HG03175 (cell line): ENCODE measurements around the gene AGRN.
"Not testable (repeated sequence)": the region's sequence is repeated elsewhere in the genome, so short reads cannot be mapped to it uniquely, and the experiment has no call there.

ENCODE experiments used
- ATAC-seq: cut with Tn5 transposase; IDR thresholded peaks from one replicate; pipeline ENCODE4 v1.9.1; 2021; ENCODE audit warnings: mild to moderate bottlenecking, moderate library complexity; ENCODE audit not compliant: unreplicated experiment

AGRN gene

DNA sequence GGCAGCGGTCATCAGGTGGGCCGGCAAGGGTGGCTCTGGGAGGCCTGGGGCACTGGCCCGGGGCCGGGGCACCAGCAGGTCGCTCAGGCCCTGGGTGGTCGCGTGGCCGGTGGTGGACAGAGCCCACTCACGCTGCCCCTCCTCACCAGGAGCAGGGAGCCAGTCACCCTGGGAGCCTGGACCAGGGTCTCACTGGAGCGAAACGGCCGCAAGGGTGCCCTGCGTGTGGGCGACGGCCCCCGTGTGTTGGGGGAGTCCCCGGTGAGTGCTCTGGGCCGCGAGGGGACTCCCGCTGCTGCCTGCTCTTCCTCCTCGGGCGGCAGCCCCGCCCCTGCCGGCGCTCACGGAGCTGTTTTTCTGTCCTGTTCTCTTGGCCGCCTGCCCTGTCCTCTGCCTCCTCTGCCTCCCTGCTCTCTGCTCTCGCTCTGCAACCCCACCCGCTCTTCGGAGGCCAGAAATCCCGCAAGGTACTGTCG, 30.7 kb downstream of the AGRN start:
- ATAC-seq, result no peak

DNA sequence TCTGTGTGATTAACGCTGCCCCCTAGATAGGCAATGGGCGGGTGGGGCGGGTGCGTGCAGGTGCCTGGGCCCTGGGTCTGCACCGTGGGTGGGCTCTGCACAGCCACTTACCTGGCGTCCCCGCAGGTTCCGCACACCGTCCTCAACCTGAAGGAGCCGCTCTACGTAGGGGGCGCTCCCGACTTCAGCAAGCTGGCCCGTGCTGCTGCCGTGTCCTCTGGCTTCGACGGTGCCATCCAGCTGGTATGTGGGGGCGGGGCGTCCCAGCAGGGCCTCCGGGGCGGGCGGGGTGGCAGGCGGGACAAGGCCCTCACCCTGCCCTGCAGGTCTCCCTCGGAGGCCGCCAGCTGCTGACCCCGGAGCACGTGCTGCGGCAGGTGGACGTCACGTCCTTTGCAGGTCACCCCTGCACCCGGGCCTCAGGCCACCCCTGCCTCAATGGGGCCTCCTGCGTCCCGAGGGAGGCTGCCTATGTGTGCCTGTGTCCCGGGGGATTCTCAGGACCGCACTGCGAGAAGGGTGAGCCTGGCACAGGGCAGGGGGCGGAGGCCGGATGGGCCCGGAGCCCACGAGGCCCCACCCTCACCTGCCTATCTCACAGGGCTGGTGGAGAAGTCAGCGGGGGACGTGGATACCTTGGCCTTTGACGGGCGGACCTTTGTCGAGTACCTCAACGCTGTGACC, 31.3 kb downstream of the AGRN start:
- no peak for ATAC-seq

DNA sequence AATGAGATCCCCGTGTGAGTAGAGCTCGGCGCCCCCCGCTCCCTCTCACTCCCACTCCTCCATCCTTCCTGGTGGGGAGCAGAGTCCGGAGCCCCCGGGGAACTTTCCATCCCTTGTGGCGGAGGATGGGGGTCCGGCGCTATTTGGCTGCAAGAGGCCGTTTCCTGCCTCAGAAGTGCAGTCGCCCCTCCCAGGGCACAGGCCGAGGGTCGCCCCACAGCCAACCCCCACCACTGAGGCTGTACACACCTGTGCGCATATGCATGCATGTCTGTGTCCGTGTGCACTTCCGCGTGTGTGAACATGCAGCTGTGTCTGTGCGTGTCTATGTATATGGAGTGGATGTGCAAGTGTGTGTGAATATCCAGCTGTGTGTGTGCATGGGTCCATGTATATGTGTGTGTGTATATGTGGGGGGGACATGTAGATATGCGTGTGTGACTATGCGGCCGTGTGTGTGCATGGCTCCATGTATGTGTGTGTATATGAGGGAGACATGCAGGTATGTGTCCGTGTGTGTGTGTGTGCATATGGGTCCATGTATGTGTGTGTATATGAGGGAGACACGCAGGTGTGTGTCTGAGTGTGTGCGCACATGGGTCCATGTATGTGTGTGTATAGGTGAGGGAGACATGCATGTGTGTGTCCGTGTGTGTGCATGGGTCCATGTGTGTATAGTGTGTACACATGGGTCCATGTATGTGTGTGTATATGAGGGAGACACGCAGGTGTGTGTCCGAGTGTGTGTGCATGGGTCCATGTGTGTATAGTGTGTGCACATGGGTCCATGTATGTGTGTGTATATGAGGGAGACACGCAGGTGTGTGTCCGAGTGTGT, 32.3 kb downstream of the AGRN start:
- no peak for ATAC-seq

- no peak for ATAC-seq
Observed at GRCh38 chr1:1053022-1053421, 33.1 kb downstream of the AGRN start.

DNA sequence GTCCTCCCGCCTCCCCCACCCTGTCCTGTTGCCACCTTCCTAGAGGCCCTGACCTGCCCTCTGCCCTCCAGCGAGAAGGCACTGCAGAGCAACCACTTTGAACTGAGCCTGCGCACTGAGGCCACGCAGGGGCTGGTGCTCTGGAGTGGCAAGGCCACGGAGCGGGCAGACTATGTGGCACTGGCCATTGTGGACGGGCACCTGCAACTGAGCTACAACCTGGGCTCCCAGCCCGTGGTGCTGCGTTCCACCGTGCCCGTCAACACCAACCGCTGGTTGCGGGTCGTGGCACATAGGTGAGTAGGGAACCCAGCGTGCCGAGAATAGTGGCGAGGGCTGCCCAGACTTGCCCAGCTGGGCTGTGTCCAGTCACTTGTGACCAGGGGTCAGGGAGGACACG, 33.8 kb downstream of the AGRN start:
- ATAC-seq, result no peak

DNA sequence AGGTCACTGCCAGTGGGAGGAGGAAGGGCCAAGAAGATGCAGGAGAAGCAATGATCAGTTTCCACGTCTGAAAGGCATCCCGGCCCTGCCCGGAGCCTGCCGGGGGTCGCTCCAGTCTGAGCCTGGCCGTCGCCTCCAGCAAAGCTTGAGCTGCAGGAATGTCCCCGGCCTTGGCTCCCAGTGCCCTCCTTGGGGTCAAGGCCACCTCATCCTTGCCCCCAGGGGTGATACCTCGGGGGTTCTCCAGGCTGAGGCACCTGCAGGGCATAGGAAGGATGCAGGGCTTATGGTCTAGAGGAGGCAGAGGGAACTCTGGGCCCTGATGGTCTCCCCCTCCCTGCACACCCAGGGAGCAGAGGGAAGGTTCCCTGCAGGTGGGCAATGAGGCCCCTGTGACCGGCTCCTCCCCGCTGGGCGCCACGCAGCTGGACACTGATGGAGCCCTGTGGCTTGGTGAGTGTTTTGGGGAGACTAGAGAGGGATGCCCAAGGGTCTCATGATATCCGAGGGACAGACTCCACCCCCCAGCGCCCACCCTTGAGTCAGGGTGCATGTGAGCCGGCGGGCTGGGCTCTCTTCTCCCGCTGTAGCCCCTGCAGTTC, 34.3 kb downstream of the AGRN start:
- no peak for ATAC-seq

GRCh38 chr1:1054971-1055370, 35.1 kb downstream of the AGRN start:
- no peak for ATAC-seq

DNA sequence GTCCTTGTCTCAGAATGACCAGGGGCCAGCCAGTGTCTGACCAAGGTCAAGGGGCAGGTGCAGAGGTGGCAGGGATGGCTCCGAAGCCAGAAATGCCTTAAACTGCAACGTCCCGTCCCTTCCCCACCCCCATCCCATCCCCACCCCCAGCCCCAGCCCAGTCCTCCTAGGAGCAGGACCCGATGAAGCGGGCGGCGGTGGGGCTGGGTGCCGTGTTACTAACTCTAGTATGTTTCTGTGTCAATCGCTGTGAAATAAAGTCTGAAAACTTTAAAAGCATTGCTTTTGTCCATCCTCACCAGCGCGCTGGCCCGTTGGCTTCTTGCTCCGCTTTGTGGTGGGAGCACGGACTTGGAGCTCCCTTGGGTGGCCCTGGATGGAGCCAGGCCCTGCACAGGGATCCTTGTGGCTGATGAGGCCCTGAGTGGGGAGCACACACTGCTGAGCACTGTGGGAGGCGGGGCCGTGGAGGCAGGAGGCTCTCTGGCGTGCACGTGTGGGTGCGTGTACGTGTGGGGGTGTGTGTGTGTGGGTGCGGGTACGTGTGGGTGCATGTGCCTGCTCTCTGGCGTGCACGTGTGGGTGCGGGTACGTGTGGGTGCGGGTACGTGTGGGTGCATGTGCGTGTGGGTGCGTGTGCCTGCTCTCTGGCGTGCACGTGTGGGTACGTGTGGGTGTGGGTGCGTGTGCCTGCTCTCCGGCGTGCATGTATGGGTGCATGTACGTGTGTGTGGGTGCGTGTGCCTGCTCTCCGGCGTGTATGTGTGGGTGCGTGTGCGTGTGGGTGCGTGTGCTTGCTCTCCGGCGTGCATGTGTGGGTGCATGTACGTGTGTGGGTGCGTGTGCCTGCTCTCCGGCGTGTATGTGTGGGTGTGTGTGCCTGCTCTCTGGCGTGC, 36.2 kb downstream of the AGRN start:
- ATAC-seq, result no peak

DNA sequence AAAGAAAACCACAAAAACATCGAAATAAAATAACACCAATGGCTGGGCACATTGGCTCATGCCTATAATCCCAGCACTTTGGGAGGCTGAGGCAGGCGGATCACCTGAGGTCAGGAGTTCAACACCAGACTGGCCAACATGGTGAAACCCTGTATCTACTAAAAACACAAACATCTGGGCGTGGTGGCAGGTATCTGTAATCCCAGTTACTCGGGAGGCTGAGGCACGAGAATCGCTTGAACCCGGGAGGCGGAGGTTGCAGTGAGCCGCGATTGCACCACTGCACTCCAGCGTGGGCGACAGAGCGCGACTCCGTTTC, 37.8 kb downstream of the AGRN start:
- ATAC-seq, result not testable (repeated sequence)

DNA sequence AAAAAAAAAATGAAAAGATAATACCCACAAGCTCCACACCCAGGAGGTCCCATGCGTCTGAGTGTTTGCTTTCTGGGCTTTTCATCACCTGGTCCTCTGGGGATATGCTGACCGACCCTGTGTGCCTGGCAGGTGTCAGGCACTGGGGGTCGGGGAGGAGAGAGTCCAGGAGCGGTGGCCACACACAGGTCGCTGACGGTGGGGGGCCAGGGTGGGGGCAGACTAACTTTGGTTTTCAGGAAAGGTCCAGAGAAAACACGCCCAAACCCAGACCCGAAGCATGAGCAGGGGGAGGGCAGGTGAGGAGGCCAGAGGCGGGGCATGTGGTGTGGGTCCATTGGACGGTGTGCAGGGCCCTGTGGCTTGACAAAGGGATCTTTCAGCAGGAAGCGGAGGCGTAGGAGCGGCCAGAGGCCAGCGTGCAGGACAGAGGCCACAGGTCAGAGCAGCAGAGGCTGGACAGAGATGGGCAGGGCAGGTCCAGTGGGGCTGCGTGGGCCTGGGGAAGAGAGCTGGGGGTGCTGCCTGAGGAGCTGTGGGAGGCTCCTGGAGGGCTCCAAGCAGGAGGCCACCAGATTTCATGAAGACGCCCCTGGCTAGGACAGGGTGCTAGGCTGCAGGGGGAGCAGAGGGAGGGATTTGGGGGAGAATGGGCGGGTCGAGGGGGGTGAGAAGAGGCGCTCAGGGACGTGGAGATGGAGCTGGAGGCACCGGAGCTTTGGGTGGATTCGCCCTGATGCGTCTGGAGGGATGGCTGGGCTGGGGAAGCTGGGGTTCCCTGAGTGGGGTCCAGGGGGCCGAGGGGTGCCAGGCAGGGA, 38.4 kb downstream of the AGRN start:
- ATAC-seq, result no peak

- ATAC-seq, result peak; percentile 30
Observed at GRCh38 chr1:1058921-1059493, 39.1 kb downstream of the AGRN start.

GRCh38 chr1:1059494-1060280, 39.8 kb downstream of the AGRN start:
- peak; percentile 71 for ATAC-seq

- ATAC-seq, result no peak
Observed at GRCh38 chr1:1060281-1061000, 40.5 kb downstream of the AGRN start.

DNA sequence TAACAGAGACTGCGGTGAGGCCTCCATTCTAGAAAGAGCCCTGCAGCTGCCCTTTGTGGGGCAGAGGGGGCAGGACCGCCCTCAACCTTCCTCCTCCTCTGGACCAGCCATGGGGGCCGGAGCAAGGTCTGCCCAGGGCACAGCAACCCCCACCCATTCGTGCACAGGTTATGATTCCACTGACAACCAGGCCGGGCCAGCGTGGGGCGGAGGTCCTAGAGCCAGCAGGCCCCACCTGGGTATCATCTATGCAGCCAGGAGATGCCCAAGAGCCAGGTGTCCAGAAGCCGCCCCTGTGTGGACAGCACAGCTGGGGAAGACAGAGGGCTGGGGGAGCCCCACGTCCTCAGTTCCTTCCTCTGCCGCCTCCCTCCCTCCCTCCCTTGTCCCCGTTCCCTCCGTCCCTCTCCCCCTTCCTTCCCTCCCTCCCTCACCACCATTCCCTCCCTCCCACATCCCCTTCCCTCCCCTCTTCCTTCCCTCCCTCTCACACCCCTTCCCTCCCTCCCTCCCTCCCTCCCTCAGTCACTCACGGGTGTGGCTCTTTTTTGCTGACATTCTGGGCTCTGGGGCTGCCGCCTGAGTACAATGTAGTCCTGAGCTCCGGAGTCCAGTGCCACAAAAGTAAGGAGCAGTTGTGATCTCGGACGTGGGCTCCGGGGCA, 41.9 kb downstream of the AGRN start:
- no peak for ATAC-seq

- ATAC-seq, result no peak
Observed at GRCh38 chr1:1062348-1063163, 42.6 kb downstream of the AGRN start.

GRCh38 chr1:1063261-1063944, 43.5 kb downstream of the AGRN start:
- no peak for ATAC-seq
